ENCODE measurements around the gene SPANXN4. TPM values are rescaled to one million over a fixed set of nuclear protein-coding genes. Genes with fewer than 3 reads are reported as not detected.

SPANXN4 gene, protein sequence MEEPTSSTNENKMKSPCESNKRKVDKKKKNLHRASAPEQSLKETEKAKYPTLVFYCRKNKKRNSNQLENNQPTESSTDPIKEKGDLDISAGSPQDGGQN
- total RNA-seq (2014; rRNA removed; shearing (Covaris generic)) = not detected in 2 replicates

- no peaks in the 10 kb centered on the region for H3K36me3 ChIP-seq
- H3K9me3 ChIP-seq (replicated peaks) = no peaks in the 10 kb centered on the region
- DNase-seq = no peak
- no peaks in the 10 kb centered on the region for H3K27me3 ChIP-seq
- H3K4me3 ChIP-seq = no peak within 1 kb of the TSS
- no peak within 1 kb of the TSS for H3K27ac ChIP-seq
- no peaks in the 10 kb centered on the region for H3K4me1 ChIP-seq
These were observed at the start of gene SPANXN4 for GRCh38 chrX:143025628-143026027. Gene SPANXN4, plus strand, starts transcription at chrX:143025928. Its CDS starts 87 bp downstream, at chrX:143026015.

DNA sequence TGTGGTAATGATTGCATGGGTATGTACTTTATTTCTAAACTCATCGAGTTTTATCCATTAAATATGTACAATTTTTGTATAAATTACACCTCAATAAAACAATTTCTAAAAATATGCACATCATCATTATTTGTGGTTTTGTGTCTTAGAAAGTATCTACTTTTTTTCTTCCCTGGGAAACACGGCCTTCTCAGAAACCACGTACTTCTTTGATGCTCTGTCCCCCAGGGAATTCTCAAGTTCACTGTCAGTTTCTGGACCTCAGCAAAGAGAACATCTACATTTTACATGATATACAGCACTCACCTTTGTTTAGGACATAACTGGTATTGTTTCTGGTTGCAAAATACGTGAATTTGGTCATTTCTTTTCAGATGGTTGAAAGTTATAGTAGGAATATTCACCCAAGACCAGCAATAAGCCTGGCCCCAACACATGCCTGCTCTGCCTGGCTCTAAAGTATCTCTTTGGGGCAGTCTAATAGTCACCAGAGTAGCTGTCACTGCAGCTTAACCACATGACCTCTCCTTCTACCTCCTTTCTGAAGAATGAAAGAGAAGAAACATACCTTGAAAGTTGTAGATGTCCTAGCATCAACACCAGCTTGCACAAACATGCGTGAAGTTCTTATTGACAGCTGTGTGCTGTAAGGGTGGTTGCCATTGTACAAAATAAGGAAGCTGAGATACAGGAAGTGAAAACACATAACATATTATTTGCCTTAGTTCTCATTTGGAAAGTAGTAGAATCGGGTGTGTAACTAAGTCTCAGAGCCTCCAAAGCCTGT, 48.4 kb upstream of the SPANXN4 start:
- no peak overlapping the region for H3K4me3 ChIP-seq
- H3K4me1 ChIP-seq = no peaks in the 10 kb centered on the region
- H3K36me3 ChIP-seq = no peaks in the 10 kb centered on the region
- no peak for DNase-seq
- H3K27ac ChIP-seq = no peak overlapping the region
- H3K9me3 ChIP-seq (replicated peaks) = no peaks in the 10 kb centered on the region
- H3K27me3 ChIP-seq = no peaks in the 10 kb centered on the region

DNA sequence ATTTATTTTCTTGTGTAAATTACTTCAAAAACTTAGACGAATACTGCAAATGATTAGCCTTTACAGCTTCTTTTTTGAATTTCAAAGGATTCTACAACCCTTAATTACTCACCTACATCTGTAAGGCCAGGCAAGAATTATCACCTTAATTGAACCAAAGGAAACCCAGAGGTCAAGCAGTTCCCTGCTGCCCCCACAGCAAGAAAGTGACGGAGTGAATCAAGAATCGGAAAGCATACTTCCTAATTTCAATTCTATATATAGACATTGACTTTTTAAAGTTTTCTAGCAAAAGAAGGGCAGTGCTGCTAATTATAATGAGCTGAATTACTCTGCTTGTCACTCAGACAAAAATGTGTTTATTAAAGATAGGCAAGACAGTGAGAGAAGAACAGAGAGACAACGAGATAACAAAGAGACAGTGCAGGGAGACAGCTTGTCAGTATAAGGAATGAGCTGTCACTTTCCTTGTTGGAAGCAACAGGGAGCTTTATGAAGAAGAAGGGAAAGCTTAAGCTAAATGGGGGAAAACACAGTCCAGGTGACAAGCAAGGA, 47.5 kb upstream of the SPANXN4 start:
- Histone ChIP-seq H3K27ac (no peak overlapping the region), H3K4me1 (no peaks in the 10 kb centered on the region), H3K4me3 (no peak overlapping the region), H3K27me3 (no peaks in the 10 kb centered on the region), H3K9me3 (replicated peaks) (no peaks in the 10 kb centered on the region), H3K36me3 (no peaks in the 10 kb centered on the region)
- no peak for DNase-seq

- Histone ChIP-seq H3K4me3 (no peak overlapping the region), H3K9me3 (replicated peaks) (no peaks in the 10 kb centered on the region), H3K4me1 (no peaks in the 10 kb centered on the region), H3K27ac (no peak overlapping the region), H3K27me3 (no peaks in the 10 kb centered on the region), H3K36me3 (no peaks in the 10 kb centered on the region)
- DNase-seq = no peak
These were observed 43.0 kb upstream of the SPANXN4 start for GRCh38 chrX:142982679-142983078.

- no peak for DNase-seq
- no peaks in the 10 kb centered on the region for H3K4me1 ChIP-seq
- H3K36me3 ChIP-seq = no peaks in the 10 kb centered on the region
These were observed 30.7 kb upstream of the SPANXN4 start for GRCh38 chrX:142994988-142995387.

DNA sequence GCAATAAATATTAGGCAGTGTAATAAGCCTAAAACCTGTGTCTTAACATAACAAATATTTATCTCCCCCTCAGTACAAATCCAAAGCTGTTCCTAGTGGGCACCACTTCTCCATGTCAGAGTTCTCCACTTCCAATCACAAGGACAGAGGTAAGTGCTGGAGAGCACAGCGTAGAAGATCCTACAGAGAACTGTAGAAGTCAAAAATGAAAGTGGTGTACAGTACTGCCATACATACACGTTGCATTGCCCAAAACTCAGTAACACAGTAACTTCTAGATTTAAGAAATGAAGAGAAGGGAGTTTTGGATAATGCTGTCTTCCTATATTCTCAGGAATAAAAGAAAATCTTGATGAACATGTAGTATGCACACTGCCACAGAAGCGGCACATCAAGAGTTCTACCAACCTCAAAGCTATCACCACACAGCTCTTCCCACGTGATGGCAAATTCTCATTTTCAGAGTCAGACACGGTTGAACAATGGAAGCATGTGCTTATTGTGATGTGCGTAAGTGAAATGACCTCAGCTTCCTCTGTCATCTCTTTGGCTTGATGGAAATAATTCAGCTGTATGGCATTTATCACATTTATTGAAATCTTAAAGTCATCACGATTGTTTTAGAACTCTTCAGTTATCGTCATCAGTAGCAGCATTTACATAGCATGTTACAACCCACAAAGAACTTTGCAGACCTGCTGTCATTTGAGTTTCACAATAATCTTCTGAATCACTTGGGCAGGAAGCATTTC, 27.1 kb upstream of the SPANXN4 start:
- Histone ChIP-seq H3K9me3 (replicated peaks) (no peaks in the 10 kb centered on the region), H3K4me3 (no peak overlapping the region), H3K36me3 (no peaks in the 10 kb centered on the region), H3K27me3 (no peaks in the 10 kb centered on the region), H3K27ac (no peak overlapping the region), H3K4me1 (no peaks in the 10 kb centered on the region)
- no peak for DNase-seq

More at GRCh38 chrX:142994988-142995387, 30.7 kb upstream of the SPANXN4 start:
- Histone ChIP-seq H3K27me3 (no peaks in the 10 kb centered on the region), H3K27ac (no peak overlapping the region), H3K4me3 (no peak overlapping the region), H3K9me3 (replicated peaks) (no peaks in the 10 kb centered on the region)

DNA sequence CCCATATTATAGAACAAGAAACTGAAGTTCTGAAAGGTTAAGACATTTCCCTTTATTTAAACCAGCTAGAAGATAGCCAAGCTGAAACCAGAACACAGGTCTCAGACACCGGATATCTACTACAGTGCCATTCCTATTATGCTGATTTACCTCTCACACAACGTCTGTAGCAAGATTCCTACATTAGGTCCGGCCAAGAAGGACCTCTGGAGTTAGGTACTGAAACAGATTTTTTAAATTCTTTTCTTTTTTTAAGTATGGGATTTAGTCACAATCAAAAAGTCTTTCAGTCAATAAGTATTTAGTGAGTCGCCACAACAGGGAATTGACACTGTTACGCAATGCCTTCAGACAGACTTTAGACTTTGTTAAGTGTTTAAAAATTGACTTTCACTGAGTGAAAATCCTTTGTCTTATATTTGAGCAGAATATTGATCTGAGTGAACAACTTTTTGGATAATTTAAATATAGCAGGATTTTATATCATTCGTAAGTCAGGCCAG, 26.5 kb upstream of the SPANXN4 start:
- H3K9me3 ChIP-seq (replicated peaks) = no peaks in the 10 kb centered on the region
- no peaks in the 10 kb centered on the region for H3K4me1 ChIP-seq
- H3K4me3 ChIP-seq = no peak overlapping the region
- H3K27ac ChIP-seq = no peak overlapping the region
- no peak for DNase-seq
- H3K36me3 ChIP-seq = no peaks in the 10 kb centered on the region
- no peaks in the 10 kb centered on the region for H3K27me3 ChIP-seq

DNA sequence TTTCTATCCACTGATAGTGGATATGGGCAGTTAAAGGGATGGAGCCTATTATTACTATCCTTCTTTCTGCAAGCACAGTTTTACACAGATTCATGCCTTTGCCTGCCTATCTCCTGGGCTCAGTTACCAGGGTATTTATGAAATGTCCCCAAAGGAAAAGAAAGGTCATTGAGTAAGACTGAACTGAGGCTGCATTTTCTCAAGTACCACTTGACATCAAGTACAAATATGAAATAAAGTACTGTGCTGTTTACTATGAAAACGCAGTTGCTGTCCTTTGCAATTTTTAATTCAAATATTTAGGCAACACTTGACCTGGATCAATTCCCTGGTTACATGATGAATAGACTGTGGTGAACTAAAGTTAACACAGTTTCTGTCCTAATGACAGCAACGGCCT, 23.5 kb upstream of the SPANXN4 start:
- H3K9me3 ChIP-seq (replicated peaks) = no peaks in the 10 kb centered on the region
- no peak overlapping the region for H3K27ac ChIP-seq
- H3K4me3 ChIP-seq = no peak overlapping the region
- no peak for DNase-seq
- H3K36me3 ChIP-seq = no peaks in the 10 kb centered on the region
- H3K4me1 ChIP-seq = no peaks in the 10 kb centered on the region
- H3K27me3 ChIP-seq = no peaks in the 10 kb centered on the region

DNA sequence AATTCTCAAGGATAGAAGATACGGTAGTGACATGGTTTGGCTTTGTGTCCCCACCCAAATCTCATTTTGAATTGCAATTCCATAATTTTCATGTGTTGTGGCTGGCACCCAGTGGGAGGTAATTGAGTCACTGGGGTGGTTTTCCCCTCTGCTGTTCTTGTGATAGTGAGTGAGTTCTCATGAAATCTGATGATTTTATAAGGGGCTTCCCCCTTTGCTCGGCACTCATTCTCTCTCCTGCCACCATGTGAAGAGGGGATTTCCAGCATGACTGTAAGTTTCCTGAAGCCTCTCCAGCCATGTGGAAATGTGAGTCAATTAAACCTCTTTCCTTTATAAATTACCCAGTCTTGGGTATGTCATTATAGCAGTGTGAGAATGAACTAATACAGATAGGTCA, 8.5 kb upstream of the SPANXN4 start:
- no peaks in the 10 kb centered on the region for H3K4me1 ChIP-seq
- no peak overlapping the region for H3K4me3 ChIP-seq
- H3K27me3 ChIP-seq = no peaks in the 10 kb centered on the region
- DNase-seq = no peak
- no peaks in the 10 kb centered on the region for H3K36me3 ChIP-seq
- no peak overlapping the region for H3K27ac ChIP-seq
- no peaks in the 10 kb centered on the region for H3K9me3 ChIP-seq (replicated peaks)

DNA sequence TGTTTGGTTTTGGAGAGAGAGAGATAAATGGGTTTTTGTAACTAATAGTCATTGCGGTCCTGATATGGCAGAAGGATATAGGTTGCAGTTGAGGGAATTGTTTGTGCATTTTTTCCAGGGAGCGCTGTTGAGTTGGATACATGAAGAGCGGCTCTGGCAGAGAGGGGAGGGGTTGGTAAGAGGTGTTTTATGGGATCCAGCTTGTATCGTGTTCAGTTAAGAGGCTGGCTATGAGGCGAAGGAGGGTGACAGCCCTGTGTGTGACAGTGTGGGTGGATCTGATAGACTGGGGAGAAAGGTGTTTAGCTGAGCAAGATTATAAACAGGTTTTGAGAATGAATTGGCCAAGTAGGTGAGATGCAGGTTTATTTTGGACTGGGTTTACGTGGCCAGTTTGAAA, 1.5 kb downstream of the SPANXN4 start:
- DNase-seq = no peak
- no peak overlapping the region for H3K27ac ChIP-seq
- no peaks in the 10 kb centered on the region for H3K27me3 ChIP-seq
- H3K36me3 ChIP-seq = no peaks in the 10 kb centered on the region
- no peak overlapping the region for H3K4me3 ChIP-seq
- H3K4me1 ChIP-seq = no peaks in the 10 kb centered on the region
- no peaks in the 10 kb centered on the region for H3K9me3 ChIP-seq (replicated peaks)

DNA sequence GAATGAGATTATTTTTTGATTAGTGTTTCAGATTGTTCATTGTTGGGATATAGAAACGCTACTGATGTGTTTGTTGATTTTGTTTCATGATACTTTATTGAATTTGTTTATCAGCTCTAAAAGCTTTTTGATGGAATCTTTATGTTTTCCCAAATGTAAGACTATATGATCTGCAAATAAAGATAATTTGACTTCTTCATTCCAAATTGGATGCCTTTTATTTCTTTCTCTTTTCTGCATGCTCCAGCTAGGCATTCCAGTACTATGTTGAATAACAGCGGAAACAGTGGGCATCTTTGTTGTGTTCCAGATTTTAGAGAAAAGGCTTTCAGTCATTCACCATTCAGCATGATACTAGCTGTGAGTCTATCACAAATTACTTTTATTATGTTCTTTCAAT, 21.8 kb downstream of the SPANXN4 start:
- H3K27me3 ChIP-seq = no peaks in the 10 kb centered on the region
- no peak for DNase-seq
- no peaks in the 10 kb centered on the region for H3K9me3 ChIP-seq (replicated peaks)
- H3K4me3 ChIP-seq = no peak overlapping the region
- H3K36me3 ChIP-seq = no peaks in the 10 kb centered on the region
- H3K27ac ChIP-seq = no peak overlapping the region
- H3K4me1 ChIP-seq = no peaks in the 10 kb centered on the region

- no peak for DNase-seq
- H3K4me1 ChIP-seq = no peaks in the 10 kb centered on the region
These were observed 32.4 kb downstream of the SPANXN4 start for GRCh38 chrX:143058120-143058519.

DNA sequence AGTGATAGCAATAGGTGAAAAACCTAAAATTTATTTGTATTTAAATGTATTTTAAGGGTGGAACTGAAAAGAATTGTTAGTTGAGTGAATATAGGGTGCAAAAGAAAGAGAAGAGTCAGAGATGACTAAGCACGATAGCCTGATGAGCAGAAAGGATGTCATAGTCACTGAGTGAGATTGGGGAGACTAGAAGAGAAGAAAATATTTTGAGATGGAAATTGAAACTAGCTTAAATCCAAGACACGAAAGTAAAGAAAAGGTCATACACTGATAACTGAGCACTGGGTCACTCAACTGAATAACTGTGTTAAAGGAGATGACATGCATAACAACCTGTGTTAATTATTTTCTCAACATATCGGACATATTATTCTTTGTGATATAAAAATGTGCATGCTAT, 55.5 kb downstream of the SPANXN4 start:
- no peaks in the 10 kb centered on the region for H3K4me1 ChIP-seq

More at GRCh38 chrX:143058120-143058519, 32.4 kb downstream of the SPANXN4 start:
- H3K27me3 ChIP-seq = no peaks in the 10 kb centered on the region
- H3K36me3 ChIP-seq = no peaks in the 10 kb centered on the region
- H3K9me3 ChIP-seq (replicated peaks) = no peaks in the 10 kb centered on the region
- no peak overlapping the region for H3K27ac ChIP-seq
- no peak overlapping the region for H3K4me3 ChIP-seq

GRCh38 chrX:143082537-143082936, 56.8 kb downstream of the SPANXN4 start:
- Histone ChIP-seq H3K4me1 (no peaks in the 10 kb centered on the region), H3K27me3 (no peaks in the 10 kb centered on the region), H3K27ac (no peak overlapping the region), H3K36me3 (no peaks in the 10 kb centered on the region), H3K9me3 (replicated peaks) (no peaks in the 10 kb centered on the region), H3K4me3 (no peak overlapping the region)
- no peak for DNase-seq

More for the DNA sequence above, 55.5 kb downstream of the SPANXN4 start:
- no peak for DNase-seq
- Histone ChIP-seq H3K27ac (no peak overlapping the region), H3K36me3 (no peaks in the 10 kb centered on the region), H3K4me3 (no peak overlapping the region), H3K9me3 (replicated peaks) (no peaks in the 10 kb centered on the region), H3K27me3 (no peaks in the 10 kb centered on the region)

Data from SJCRH30 (cell line).